NCI-H2107 (cell line): ENCODE measurements around the gene AMZ1.

ENCODE experiments used
- DNase-seq: peaks from one replicate; lab custom pipeline; 2025; lab: John Stamatoyannopoulos, UW

The AMZ1 gene, protein sequence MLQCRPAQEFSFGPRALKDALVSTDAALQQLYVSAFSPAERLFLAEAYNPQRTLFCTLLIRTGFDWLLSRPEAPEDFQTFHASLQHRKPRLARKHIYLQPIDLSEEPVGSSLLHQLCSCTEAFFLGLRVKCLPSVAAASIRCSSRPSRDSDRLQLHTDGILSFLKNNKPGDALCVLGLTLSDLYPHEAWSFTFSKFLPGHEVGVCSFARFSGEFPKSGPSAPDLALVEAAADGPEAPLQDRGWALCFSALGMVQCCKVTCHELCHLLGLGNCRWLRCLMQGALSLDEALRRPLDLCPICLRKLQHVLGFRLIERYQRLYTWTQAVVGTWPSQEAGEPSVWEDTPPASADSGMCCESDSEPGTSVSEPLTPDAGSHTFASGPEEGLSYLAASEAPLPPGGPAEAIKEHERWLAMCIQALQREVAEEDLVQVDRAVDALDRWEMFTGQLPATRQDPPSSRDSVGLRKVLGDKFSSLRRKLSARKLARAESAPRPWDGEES

DNA sequence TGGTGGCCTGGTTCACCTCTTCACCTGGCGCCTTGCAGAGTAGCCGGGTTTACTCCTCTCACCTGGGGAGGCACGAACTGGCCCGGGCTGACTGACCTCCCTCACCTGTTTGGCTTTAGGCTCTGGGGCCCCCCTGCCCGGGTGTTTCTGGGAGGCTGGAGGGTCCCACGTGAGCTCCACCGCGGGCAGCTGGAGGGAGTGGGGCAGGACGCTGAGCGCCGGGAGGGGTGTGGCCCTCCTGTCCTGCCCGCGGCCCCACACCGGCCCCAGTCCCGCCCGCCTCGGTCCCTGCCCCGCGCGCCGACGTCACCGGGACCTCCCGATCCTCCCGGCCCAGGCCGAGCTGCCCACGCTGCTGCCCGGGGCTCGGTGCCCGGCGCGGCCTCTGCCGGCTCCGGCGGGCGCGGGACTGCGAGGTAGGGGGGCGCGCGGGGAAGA is at the start of gene AMZ1:
Gene AMZ1, plus strand, starts transcription at position 322 of the 438 bp plus-strand sequence. CDS start 12,250 bp downstream, outside the sequence.
- DNase-seq, result no peak

DNA sequence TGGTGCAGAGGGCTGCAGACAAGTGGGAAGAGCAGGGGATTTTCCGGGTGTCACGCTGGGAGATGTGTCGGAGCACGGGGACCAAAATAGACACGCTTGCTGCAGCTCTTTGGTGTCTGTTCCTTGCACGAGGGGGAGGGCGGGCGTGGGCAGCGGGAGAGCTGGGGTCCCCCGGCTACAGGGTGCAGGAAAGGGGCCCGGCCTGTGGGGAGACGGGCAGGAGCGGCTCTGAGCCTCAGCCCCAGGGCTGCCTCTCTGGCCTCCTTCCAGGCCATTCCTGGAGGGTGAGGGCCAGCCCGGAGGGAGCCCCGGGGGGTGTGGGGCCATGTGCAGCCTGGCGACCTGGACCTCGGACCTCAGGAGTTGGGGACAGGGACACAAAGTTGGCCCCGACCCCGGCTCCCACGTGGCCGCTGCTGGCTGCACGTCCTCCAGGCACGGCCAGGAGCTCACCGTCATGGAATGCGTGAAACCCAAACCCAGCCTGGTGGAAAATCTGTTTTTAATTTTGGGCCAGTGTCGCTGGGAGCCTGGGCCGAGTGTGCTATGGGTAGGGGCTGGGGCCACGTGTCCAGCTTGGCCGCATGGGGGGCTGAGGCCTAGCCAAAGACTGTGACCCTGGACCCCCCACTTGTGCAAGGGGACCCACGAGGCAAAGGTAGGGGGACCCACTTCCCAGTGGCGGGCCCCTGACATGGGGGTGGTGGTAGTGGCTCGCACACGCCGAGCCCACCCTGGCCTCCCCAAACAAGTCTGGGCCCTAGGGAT is 49.6 kb upstream of the AMZ1 start:
- DNase-seq, result no peak

DNA sequence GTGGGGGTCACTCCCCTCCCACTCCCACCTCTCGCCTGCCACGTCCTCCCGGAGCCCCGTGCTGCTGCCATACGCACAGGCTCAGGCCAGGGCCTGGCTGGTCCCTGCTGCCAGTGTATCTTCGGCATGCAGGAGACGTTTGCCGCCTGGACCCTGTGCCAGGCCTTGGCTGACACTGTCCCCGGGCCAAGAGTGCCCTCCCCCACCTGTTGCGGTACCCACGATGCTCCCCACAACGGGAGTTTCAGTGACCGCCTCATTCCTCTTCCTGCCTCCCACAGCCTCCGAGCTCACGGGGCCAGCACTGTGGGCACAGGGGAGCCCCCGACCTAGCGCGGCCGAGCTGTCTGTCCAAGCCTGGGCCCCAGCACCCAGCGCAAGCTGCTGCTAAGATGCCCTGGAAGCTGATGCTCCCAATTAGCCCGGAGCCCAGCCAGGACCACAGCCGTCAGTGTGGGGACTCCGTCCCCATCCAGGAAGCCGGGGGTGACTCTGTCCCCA is 48.8 kb upstream of the AMZ1 start:
- no peak for DNase-seq

DNA sequence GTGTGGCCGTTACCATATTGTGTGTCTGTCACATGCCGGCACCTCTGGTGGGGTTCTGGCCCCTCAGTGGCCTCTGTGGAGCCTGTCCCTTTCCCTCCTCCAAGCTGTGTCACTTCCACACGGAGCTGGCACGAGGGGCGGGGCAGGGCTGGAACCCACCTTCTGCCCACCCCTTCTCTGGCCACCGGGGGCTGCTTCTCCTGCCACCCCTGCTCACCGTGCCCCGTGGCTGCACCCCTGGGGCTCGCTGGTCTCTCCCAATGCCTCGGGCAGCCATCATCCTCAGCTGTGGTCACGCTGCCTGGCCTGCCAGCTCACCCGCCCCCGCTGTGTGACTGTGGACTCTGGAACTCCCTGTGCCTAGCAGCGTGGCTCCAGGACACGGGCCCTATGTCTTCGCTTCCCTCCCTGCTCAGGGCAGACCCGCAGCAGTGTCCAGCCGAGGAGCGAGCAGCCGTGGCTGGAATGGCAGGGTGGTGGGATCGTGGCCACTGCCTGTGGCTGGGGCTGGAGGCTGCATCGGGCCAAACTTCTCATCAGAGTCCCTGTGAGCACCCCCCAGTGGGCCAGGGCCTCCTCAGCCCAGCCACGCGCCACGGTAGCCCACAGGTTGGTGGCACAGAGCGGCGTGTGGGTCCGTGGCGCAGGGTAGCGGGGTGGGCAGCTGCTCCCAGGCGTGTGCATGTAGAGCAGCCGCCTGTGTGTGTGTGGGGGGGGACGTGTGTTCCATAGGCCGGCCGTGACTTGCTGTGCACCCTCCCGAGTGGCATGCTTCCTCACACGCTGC is 48.1 kb upstream of the AMZ1 start:
- no peak for DNase-seq

- no peak for DNase-seq
Measured at GRCh38 chr7:2640482-2640830, 47.5 kb upstream of the AMZ1 start.

DNA sequence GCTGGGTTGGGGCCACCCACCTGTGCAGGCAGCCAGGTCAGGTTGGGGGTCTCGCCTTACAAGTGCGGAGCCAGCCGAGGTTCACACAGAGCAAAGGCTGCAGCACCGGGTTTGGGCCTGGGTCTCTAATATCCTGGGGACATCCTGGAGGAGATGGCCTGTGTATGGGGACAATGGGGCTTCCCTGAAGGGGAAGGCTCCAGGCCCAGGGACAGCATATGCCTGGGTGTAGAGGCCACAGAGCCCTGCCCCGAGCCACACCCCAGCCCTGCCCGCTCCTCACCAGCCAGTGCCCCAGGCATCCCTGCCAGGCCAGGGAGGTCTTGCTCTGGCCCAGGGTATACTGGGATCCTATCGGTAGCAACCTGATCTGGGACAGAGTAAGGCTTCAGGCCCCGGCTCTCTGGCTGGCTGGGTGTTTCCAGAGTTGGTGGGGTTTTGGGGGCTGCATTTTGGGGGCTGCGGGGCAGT is 47.1 kb upstream of the AMZ1 start:
- DNase-seq, result no peak

DNA sequence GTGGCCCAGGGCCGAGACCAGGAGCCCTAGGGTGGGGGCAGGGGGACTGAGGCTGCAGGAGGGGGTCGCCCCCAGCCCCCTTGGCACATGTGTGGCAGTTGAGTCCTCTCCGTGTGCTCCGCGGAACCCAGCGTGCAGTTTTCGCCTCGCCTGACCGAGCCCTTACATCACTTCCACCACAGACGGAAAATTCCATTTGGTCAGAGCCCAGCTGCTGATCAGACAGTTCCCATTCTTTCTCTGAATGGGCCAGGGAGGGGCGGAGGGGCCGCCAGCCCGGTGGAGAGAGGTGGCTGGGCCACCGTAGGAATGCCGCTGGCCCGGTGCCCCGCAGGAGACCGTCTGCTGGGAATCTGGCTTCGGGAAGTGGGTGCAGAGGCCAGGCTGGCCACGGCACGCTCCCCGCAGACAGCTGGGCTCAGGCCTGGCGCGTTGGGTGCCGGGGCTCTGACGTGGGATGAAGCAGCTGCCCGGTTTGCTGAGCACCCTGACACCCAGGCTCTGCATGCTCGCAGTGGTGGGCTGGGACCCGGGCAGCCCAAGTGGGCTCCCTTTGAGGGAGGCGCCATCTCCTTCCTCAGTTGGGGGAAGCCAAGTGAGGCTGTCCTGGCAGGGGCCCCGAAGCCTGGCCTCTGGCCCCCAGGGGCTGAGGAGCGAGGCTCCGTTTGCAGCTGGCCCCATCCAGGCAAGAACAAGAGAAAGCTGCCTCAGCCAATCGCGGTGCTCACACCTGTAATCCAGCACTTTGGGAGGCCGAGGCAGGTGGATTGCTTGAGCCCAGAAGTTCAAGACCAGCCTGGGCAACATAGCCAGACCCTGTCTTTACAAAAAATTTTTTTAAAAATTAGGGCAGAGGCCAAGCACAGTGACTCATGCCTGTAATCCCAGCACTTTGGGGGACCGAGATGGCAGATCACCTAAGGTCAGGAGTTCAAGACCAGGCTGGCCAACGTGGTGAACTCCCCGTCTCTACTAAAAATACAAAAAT is 46.3 kb upstream of the AMZ1 start:
- peak; percentile 60 for DNase-seq

DNA sequence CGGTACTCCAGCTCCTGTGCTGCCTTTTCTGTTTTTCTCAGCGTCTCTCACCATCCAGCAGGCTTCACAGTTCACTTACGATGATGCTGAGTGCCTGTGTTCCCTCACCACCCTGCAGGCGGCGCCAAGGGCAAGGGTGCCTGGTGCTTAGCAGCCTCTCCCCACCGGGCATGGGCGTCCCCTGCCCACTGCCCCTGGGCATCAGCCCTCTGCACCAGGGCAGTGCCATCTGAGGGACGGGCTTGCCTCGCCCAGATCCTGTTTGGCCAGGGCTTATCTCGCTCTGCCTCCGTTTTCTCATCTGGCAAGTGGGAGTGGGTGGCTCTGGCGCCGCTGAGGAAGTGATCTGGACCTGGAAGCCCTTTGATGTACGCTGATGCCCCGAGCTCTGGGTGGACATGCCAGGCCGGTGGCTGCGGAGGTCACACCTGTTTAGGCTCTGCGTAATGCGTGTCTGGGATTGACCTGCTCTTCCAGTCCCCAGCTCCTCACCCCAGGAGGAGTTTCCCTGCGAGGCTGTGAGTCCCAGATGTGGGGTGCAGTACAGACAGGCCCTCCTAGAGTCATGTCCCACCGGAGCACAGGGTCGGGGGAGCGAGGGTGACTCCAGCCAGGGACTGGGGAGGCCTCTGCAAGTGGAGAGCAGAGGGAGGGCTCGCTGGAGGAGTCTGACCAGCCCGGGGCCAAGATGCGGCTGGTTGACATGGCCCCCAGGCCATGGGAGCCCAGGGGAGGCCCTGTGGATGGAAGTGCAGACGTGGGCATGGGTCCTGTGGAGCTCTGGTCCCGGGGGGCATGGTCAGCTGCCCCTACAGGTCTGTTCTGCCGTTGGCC is 44.4 kb upstream of the AMZ1 start:
- no peak for DNase-seq

DNA sequence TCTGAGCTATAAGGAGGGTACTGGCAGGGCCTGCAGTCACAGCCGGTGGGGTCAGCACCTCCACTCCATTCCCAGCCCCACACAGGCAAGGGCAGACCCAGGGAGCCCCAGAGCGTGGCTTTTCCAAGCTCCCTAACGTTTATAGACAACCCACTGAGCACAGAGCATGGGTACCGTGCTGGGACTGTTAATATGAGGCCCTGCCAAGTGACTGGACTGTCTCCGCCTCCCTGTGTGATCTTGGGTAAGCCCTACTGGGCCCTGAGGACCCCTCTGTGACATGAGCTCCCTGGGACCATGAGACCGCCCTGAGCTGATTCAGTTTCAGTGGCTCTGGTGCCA is 43.8 kb upstream of the AMZ1 start:
- DNase-seq, result no peak

DNA sequence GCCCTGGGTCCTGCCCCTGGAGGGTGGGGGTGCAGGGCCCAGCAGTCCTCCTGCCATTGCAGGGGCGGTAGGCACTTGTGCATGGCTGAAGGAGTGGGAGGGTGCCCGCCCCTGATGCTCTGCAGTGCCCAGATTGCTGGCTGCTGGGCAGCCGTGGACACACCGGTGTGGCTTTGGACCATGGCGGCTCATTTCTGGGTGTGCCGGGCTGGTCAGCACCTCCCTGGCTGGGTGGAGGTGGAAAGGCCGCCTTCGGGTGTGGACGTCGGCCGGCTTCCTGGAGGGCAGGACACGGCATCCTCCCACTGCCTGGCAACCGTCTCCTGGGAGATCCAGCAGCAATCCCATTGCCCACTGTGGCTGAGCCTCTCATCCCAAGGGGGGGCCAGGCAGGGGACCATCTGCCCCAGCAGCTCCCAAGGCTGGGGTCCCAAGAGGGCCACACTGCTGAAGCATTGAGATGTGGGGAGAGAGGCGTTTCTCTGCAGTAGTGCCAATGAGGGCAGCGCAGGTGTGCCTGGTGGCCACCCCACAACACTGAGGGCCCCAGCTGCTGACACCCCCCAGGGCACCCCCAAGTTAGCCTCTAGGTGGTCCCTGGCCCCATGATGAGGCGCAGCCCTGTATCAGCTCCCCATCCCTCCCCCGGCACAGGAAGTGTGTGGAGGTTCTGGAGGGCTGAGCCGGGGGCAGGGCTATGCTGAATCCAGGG is 43.3 kb upstream of the AMZ1 start:
- no peak for DNase-seq

- DNase-seq, result no peak
Measured at GRCh38 chr7:2645274-2645868, 42.6 kb upstream of the AMZ1 start.

GRCh38 chr7:2646336-2646679 is 41.7 kb upstream of the AMZ1 start:
- no peak for DNase-seq

- no peak for DNase-seq
Measured at GRCh38 chr7:2646680-2647571, 41.1 kb upstream of the AMZ1 start.

GRCh38 chr7:2647594-2648172 is 40.3 kb upstream of the AMZ1 start:
- no peak for DNase-seq

GRCh38 chr7:2649139-2649838 is 38.7 kb upstream of the AMZ1 start:
- DNase-seq, result no peak

GRCh38 chr7:2649991-2650390 is 38.0 kb upstream of the AMZ1 start:
- DNase-seq, result no peak

GRCh38 chr7:2650451-2650850 is 37.6 kb upstream of the AMZ1 start:
- no peak for DNase-seq
